Measurements from ENCODE around the gene IL4I1. TPM values are rescaled to one million over a fixed set of nuclear protein-coding genes. Genes with fewer than 3 reads are reported as not detected.

IL4I1 gene
- total RNA-seq, 1 experiment from 2014 or later: 0.61 TPM

DNA sequence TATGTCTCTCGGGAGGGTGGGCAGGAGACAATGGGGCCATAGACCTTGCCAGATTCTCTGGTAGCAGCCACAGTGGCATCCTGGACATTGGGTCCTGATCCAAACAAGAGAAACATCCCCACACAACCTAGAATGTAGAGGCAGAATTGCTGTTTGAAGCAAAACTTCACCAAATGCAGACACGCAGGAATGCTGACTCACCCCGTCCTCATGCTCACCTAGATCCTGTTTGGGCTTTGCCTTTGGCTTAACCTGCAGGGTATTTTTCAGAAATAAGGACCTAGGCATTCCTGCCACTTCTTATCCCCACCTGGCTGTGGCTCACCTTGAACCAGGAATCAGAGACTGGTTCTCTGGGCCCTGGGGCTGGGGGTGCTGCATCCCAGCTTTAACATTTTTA is 11.9 kb downstream of the IL4I1 start:
- Histone ChIP-seq H3K4ac (ENCODE audit: low read depth, low read length) (no peak overlapping the region), H4K91ac (ENCODE audit: insufficient read length, low read depth, low read length) (no peak overlapping the region), H3T11ph (ENCODE audit: low read length) (no peak overlapping the region), H2BK20ac (ENCODE audit: low read depth, low read length, poor library complexity, severe bottlenecking) (no peak overlapping the region), H3K56ac (ENCODE audit: insufficient read length, low read depth, low read length) (no peak overlapping the region), H3K14ac (ENCODE audit: insufficient read depth, low read length) (no peak overlapping the region), H3K27me3 (ENCODE audit: insufficient read depth, low read length) (no peaks in the 10 kb centered on the region; the same call in 1 of the 2 replicates), H3K23me2 (ENCODE audit: insufficient read length, low read depth, low read length, poor library complexity, severe bottlenecking) (no peaks in the 10 kb centered on the region), H3K79me1 (ENCODE audit: insufficient read depth, low read depth, low read length, poor library complexity, severe bottlenecking) (no peaks in the 10 kb centered on the region), H2BK5ac (ENCODE audit: insufficient read length, low read length) (no peak overlapping the region), H2AK5ac (ENCODE audit: insufficient read length, low read length) (no peak overlapping the region), H2BK120ac (ENCODE audit: low read depth, low read length, poor library complexity, severe bottlenecking) (no peak overlapping the region), H3K23ac (ENCODE audit: insufficient read length, low read depth, low read length) (no peak overlapping the region), H3K18ac (ENCODE audit: insufficient read length, low read depth, low read length) (no peak overlapping the region), H3K4me1 (ENCODE audit: insufficient read depth, low read length) (no peaks in the 10 kb centered on the region), H2BK15ac (ENCODE audit: low read depth, low read length) (no peak overlapping the region), H2AFZ (ENCODE audit: low read length) (no peak overlapping the region), H2BK12ac (ENCODE audit: insufficient read length, low read depth, low read length) (no peak overlapping the region), H4K5ac (ENCODE audit: insufficient read length, low read depth, low read length) (no peak overlapping the region), H3K9me3 (ENCODE audit: control insufficient read depth, low read depth, low read length) (no peaks in the 10 kb centered on the region), H3K79me2 (ENCODE audit: insufficient read depth, low read length) (no peaks in the 10 kb centered on the region), H3K9ac (ENCODE audit: extremely low read depth, insufficient read length, low read length) (no peak overlapping the region), H3K27ac (ENCODE audit: insufficient read length, low read depth, low read length) (no peak overlapping the region), H3K4me2 (ENCODE audit: insufficient read depth, insufficient read length, low read length) (no peak overlapping the region), H4K8ac (replicated peaks; ENCODE audit: insufficient read length, low read depth, low read length) (no peak overlapping the region), H4K20me1 (ENCODE audit: control insufficient read depth, insufficient read depth, insufficient read length) (no peaks in the 10 kb centered on the region)
- no CpG with 5 or more reads among the region's 3 CpGs for WGBS (ENCODE audit: extremely low coverage, insufficient read length, low lambda C conversion rate)
- no peak overlapping the region for H3K4me3 Mint-ChIP-seq
- TF ChIP-seq, protein P1, sequence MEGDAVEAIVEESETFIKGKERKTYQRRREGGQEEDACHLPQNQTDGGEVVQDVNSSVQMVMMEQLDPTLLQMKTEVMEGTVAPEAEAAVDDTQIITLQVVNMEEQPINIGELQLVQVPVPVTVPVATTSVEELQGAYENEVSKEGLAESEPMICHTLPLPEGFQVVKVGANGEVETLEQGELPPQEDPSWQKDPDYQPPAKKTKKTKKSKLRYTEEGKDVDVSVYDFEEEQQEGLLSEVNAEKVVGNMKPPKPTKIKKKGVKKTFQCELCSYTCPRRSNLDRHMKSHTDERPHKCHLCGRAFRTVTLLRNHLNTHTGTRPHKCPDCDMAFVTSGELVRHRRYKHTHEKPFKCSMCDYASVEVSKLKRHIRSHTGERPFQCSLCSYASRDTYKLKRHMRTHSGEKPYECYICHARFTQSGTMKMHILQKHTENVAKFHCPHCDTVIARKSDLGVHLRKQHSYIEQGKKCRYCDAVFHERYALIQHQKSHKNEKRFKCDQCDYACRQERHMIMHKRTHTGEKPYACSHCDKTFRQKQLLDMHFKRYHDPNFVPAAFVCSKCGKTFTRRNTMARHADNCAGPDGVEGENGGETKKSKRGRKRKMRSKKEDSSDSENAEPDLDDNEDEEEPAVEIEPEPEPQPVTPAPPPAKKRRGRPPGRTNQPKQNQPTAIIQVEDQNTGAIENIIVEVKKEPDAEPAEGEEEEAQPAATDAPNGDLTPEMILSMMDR (conservative IDR thresholded peaks at IDR 0.05): no peak
- H3K27me3 Mint-ChIP-seq (ENCODE audit: low read depth): peaks cover 6% of the 10 kb centered on the region; the same call in 1 of the 2 replicates
- H3K27ac Mint-ChIP-seq: no peak overlapping the region
- peaks cover 56 to 74% (median 69%) of the 10 kb centered on the region in 3 experiments for H3K36me3 Mint-ChIP-seq (ENCODE audit: insufficient read depth in 1 of 3, low read depth in 3 of 3)
- DNase-seq: no peak
- 0 out of 4 replicates have a peak, but pooled peaks cover 0 to 3% of the 10 kb centered on the region in 2 experiments for H3K4me1 Mint-ChIP-seq
- H3K9me3 Mint-ChIP-seq: peaks cover 0 to 11% of the 10 kb centered on the region in 2 experiments; a peak in 1 of 5 replicates

Measured in H9 (cell line).